A549 (cell line): Measurements from ENCODE around the gene MS4A4A.

Experiments used
- CHD2 ChIP-seq: fragments of 150-350 bp; IDR thresholded peaks from 2 replicates; pipeline ENCODE4 v1.6.1; 2014; ENCODE audit warnings: low read length; ENCODE audit not compliant: partially characterized antibody
- POLR2A ChIP-seq: IDR thresholded peaks from 2 replicates; pipeline ENCODE4 v1.6.1; 2012; ENCODE audit warnings: mild to moderate bottlenecking, low read length
- TP53 ChIP-seq: fragments of 250-450 bp; sonication (Bioruptor Pico); IDR thresholded peaks from 2 replicates; pipeline ENCODE4 v1.5.0; 2021; ENCODE audit warnings: mild to moderate bottlenecking, moderate library complexity

DNA sequence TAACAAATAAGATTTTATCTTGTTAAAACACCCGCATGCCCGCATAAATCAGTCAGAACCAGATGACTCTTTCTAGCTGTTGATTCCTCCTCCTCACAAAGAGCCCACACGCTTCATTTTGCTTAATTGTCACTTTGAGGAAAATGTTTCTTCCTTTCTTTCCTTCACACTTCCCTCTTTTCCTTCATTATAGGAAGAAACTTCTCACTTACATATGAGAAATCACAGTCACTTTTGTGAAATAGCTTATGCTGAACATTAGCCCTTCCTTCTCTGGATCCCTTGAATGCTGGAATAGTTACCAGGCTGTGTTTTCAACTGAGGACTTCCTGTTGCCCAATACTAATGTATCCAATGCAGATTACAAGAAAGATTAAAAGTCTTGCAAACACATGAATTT, 52.4 kb downstream of the MS4A4A start:
- TF ChIP-seq CHD2: no peak
- TF ChIP-seq POLR2A: no peak
- no peak for TF ChIP-seq TP53
